B cell (primary cell): ENCODE results near the gene SELP. TPM values are rescaled to one million over a fixed set of nuclear protein-coding genes. Genes with fewer than 3 reads are reported as not detected.
A peak's percentile ranks its signal among the peaks of the same experiment; 100 is the strongest.
"Not testable (repeated sequence)": the region's sequence is repeated elsewhere in the genome, so short reads cannot be mapped to it uniquely, and the experiment has no call there.

Experiments
- ATAC-seq: fragments of 200-7000 bp; cut with Tn5 transposase; one replicate; pipeline ENCODE4 v1.10.0; 2021; ENCODE audit warnings: low read depth, mild to moderate bottlenecking, moderate number of reproducible peaks, moderate library complexity
- CTCF ChIA-PET: fragments of 350-600 bp; sonication (Branson Sonifier 250); formaldehyde crosslinking; loops from one replicate; lab custom pipeline; 2021; ENCODE audit warnings: antibody characterized with exemption, inconsistent platforms; lab: Charles Lee
- POLR2A ChIA-PET: fragments of 350-600 bp; sonication (Branson Sonifier 250); formaldehyde crosslinking; loops from one replicate; lab custom pipeline; 2021; ENCODE audit warnings: antibody characterized with exemption; lab: Charles Lee
- DNase-seq: peaks from one replicate; pipeline ENCODE4 v3.0.0; 2013
- H2AFZ ChIP-seq: 2 replicates; pipeline ENCODE4 v1.6.1; 2012; ENCODE audit warnings: mild to moderate bottlenecking, low read depth, low read length; ENCODE audit not compliant: insufficient read depth, poor library complexity, severe bottlenecking
- H3K27ac ChIP-seq, 2 donors: 1 replicate in 1 of 2; 2 replicates in 1 of 2; pipeline ENCODE4 v1.5.1; 2012 to 2013; ENCODE audit warnings: low read length in 2 of 2, mild to moderate bottlenecking in 2 of 2, moderate library complexity in 1 of 2
- H3K27me3 ChIP-seq, 4 experiments: fragments of 200-600 bp in 1 of 4; sonication (generic) in 1 of 4; replicated peaks in 1 of 4; 1 replicate in 2 of 4; 2 replicates in 2 of 4; pipeline versions ENCODE4 v1.6.1 to v1.7.0; 2013 to 2016; ENCODE audit warnings: low read length in 3 of 4, mild to moderate bottlenecking in 2 of 4, mixed read lengths in 1 of 4, moderate library complexity in 1 of 4; ENCODE audit not compliant: insufficient read depth in 4 of 4, control insufficient read depth in 3 of 4; ENCODE audit errors: control extremely low read depth in 1 of 4
- H3K36me3 ChIP-seq, 2 experiments: replicated peaks in 1 of 2; 1 replicate in 1 of 2; 2 replicates in 1 of 2; pipeline versions ENCODE4 v1.6.1 to v1.7.1; 2013; ENCODE audit warnings: low read length in 1 of 2; ENCODE audit not compliant: insufficient read depth in 2 of 2, control insufficient read depth in 1 of 2; ENCODE audit errors: control extremely low read depth in 1 of 2, extremely low read depth in 1 of 2
- H3K4me1 ChIP-seq, 2 donors: fragments of 200-600 bp in 1 of 2; sonication (generic) in 1 of 2; 1 replicate in 1 of 2; 2 replicates in 1 of 2; pipeline versions ENCODE4 v1.5.1 to v1.6.1; 2013 to 2017; ENCODE audit warnings: low read length in 2 of 2; ENCODE audit not compliant: control insufficient read depth in 2 of 2, insufficient read depth in 2 of 2
- H3K4me2 ChIP-seq: replicated peaks from 2 replicates; pipeline ENCODE3; 2012; ENCODE audit warnings: mild to moderate bottlenecking, low read depth, low read length; ENCODE audit not compliant: poor library complexity, severe bottlenecking
- H3K4me3 ChIP-seq, 5 experiments: fragments of 200-600 bp in 1 of 5; sonication (generic) in 1 of 5; 1 replicate in 3 of 5; 2 replicates in 2 of 5; pipeline versions ENCODE4 v1.5.1 to v1.7.0; 2011 to 2016; ENCODE audit warnings: low read length in 4 of 5, mild to moderate bottlenecking in 4 of 5, low read depth in 2 of 5, control low read depth in 1 of 5, moderate library complexity in 1 of 5; ENCODE audit not compliant: insufficient read depth in 1 of 5; ENCODE audit errors: control extremely low read depth in 1 of 5, extremely low read depth in 1 of 5
- H3K79me2 ChIP-seq: fragments of 200-600 bp; sonication (generic); one replicate; pipeline ENCODE4 v1.6.0; 2016; ENCODE audit warnings: low read length; ENCODE audit not compliant: control insufficient read depth, insufficient read depth
- H3K9ac ChIP-seq: fragments of 200-600 bp; sonication (generic); 2 replicates; pipeline ENCODE4 v1.6.1; 2017; ENCODE audit warnings: mild to moderate bottlenecking, low read length, moderate library complexity
- H3K9me3 ChIP-seq, 3 donors: one replicate each; pipeline versions ENCODE4 v1.6.1 to v1.7.1; 2013; ENCODE audit warnings: low read length in 2 of 3; ENCODE audit not compliant: control insufficient read depth in 2 of 3, insufficient read depth in 1 of 3; ENCODE audit errors: control extremely low read depth in 1 of 3
- H4K20me1 ChIP-seq: 2 replicates; pipeline ENCODE4 v1.6.0; 2012; ENCODE audit warnings: mild to moderate bottlenecking, low read length; ENCODE audit not compliant: insufficient read depth, control insufficient read depth, poor library complexity, severe bottlenecking
- H3K27ac Mint-ChIP-seq: one replicate; pipeline ENCODE4 v1.8.0; 2021; ENCODE audit warnings: mixed read lengths
- H3K27me3 Mint-ChIP-seq: one replicate; pipeline ENCODE4 v1.8.0; 2021; ENCODE audit warnings: mixed read lengths
- H3K4me1 Mint-ChIP-seq: one replicate; pipeline ENCODE4 v1.8.0; 2021; ENCODE audit warnings: mixed read lengths
- H3K4me3 Mint-ChIP-seq: one replicate; pipeline ENCODE4 v1.8.0; 2021; ENCODE audit warnings: mixed read lengths
- H3K9me3 Mint-ChIP-seq: one replicate; pipeline ENCODE4 v1.8.0; 2022; ENCODE audit warnings: mixed read lengths; ENCODE audit not compliant: insufficient read depth
- CTCF ChIP-seq: fragments of 200-600 bp; IDR thresholded peaks from one replicate; pipeline ENCODE4 v1.8.0; 2022; ENCODE audit warnings: antibody characterized with exemption, mild to moderate bottlenecking
- EZH2 ChIP-seq: IDR thresholded peaks from 2 replicates; pipeline ENCODE4 v1.6.1; 2012; ENCODE audit warnings: borderline replicate concordance, low read depth, mild to moderate bottlenecking, moderate library complexity, low read length; ENCODE audit not compliant: insufficient read depth, poor library complexity, severe bottlenecking
- WGBS: methylation state at CpG from one replicate; pipeline ENCODE4 v1.1.5; 2013; ENCODE audit warnings: missing lambda C conversion rate; ENCODE audit not compliant: insufficient coverage; 5-methylcytosine and 5-hydroxymethylcytosine counted together
- intact Hi-C: fragments of 100-400 bp; cut with micrococcal nuclease; formaldehyde crosslinking; loops from one replicate; pipeline ENCODE4 v1.10.0; 2022
- polyA plus RNA-seq: library from polyadenylated mRNA; depleted of rRNA; stranded (reverse); fragments of >200 nt; gene quantifications from 2 replicates; pipeline ENCODE4 v1.2.3, GENCODE V29; 2012
- total RNA-seq, 2 donors: library from RNA; stranded (reverse); fragments of 120-200 nt in 1 of 2; gene quantifications; 1 replicate in 1 of 2; 2 replicates in 1 of 2; pipeline versions ENCODE4 v1.2.3 to v1.2.4, GENCODE V29; 2013 to 2022

Gene SELP
- total and polyA plus RNA-seq, 2 donors (not counting 1 experiment from before 2014, with no cell fraction given) = 0.99 to 1.9 TPM

- no peaks in the 10 kb centered on the region for H4K20me1 ChIP-seq
- DNase-seq (no peak), ATAC-seq (no peak)
- no peaks in the 10 kb centered on the region for H3K36me3 ChIP-seq
- intact Hi-C loops = no loop called here
- WGBS = 100% methylated on average over 1 of the region's 2 CpGs
- Mint-ChIP-seq H3K9me3 (peaks cover 5% of the 10 kb centered on the region), H3K27ac (peak overlapping the region; percentile 89), H3K27me3 (no peaks in the 10 kb centered on the region), H3K4me3 (peak overlapping the region; percentile 33), H3K4me1 (peaks cover 62% of the 10 kb centered on the region)
- TF ChIP-seq EZH2 (no peak), CTCF (no peak)
- peak overlapping the region; percentile 42 for H3K4me2 ChIP-seq
- CTCF ChIA-PET = interaction anchor here (1.1 to 9.2 kb wide), 4 partner anchors 16 to 74 kb away, joined by 3 to 101 read pairs (median 16); no protein-coding TSS in a partner anchor
- peak overlapping the region; percentile 14 to 70 for H3K27ac ChIP-seq
- H2AFZ ChIP-seq = peak overlapping the region; percentile 26
- POLR2A ChIA-PET = no interaction called here
- no peak overlapping the region for H3K9ac ChIP-seq
- no peaks in the 10 kb centered on the region for H3K79me2 ChIP-seq
- H3K4me1 ChIP-seq = peaks cover 48 to 66% of the 10 kb centered on the region in 2 donors
- H3K27me3 ChIP-seq = no peaks in the 10 kb centered on the region
- H3K4me3 ChIP-seq = no peak overlapping the region
- peaks cover 0 to 3% (median 0%) of the 10 kb centered on the region in 3 donors for H3K9me3 ChIP-seq
Observed at GRCh38 chr1:169676001-169676400, 46.1 kb upstream of the SELP start.

GRCh38 chr1:169670836-169671235 lies 40.9 kb upstream of the SELP start:
- Mint-ChIP-seq H3K4me1 (peaks cover 63% of the 10 kb centered on the region), H3K27me3 (no peaks in the 10 kb centered on the region), H3K9me3 (peaks cover 5% of the 10 kb centered on the region), H3K4me3 (no peak overlapping the region), H3K27ac (peak overlapping the region; percentile 81)
- no peak for DNase-seq
- Histone ChIP-seq H3K36me3 (no peaks in the 10 kb centered on the region), H3K9me3 (peaks cover 0 to 3% (median 3%) of the 10 kb centered on the region in 3 donors), H3K4me3 (peak overlapping the region in 1 of 5 experiments; percentile 4), H3K27me3 (no peaks in the 10 kb centered on the region), H3K4me2 (peak overlapping the region; percentile 9), H3K79me2 (no peaks in the 10 kb centered on the region), H3K4me1 (peaks cover 48 to 49% of the 10 kb centered on the region in 2 donors), H2AFZ (peak overlapping the region; percentile 47), H4K20me1 (no peaks in the 10 kb centered on the region), H3K27ac (peak overlapping the region in 1 of 2 donors; percentile 80), H3K9ac (peak overlapping the region; percentile 6)
- ChIA-PET POLR2A (interaction anchor here (1.0 to 1.9 kb wide), 3 partner anchors 10 to 22 kb away, joined by 3 to 6 read pairs (median 4); no protein-coding TSS in a partner anchor), CTCF (interaction anchor here (1.0 to 2.7 kb wide), 6 partner anchors 9 to 85 kb away, joined by 3 to 7 read pairs (median 4); partner anchors contain the start of gene F5)
- intact Hi-C loops = no loop called here
- no peak for TF ChIP-seq CTCF
- no peak for TF ChIP-seq EZH2
- ATAC-seq = no peak
- WGBS = 0% methylated on average over 2 of the region's 3 CpGs

GRCh38 chr1:169670244-169670643 lies 40.3 kb upstream of the SELP start:
- peak overlapping the region; percentile 81 for H3K27ac Mint-ChIP-seq
- H3K4me2 ChIP-seq, H3K79me2 ChIP-seq, H3K27me3 Mint-ChIP-seq, intact Hi-C loops, ATAC-seq, H3K9ac ChIP-seq, H3K27me3 ChIP-seq, DNase-seq, H3K9me3 ChIP-seq, H3K36me3 ChIP-seq, H3K9me3 Mint-ChIP-seq, H4K20me1 ChIP-seq, H3K4me3 ChIP-seq, H2AFZ ChIP-seq: not testable (repeated sequence)
- no CpG with 5 or more reads among the region's 3 CpGs for WGBS
- peaks cover 59% of the 10 kb centered on the region for H3K4me1 Mint-ChIP-seq
- ChIA-PET POLR2A (interaction anchor here (0.6 to 1.4 kb wide), 3 partner anchors 20 to 27 kb away, joined by 3 to 4 read pairs (median 4); no protein-coding TSS in a partner anchor), CTCF (interaction anchor here (1.0 to 2.7 kb wide), 5 partner anchors 10 to 84 kb away, joined by 3 to 7 read pairs (median 5); partner anchors contain the start of gene F5)
- Histone ChIP-seq H3K4me1 (peaks cover 44 to 45% of the 10 kb centered on the region in 2 donors), H3K27ac (peak overlapping the region in 1 of 2 donors; percentile 80)
- H3K4me3 Mint-ChIP-seq = peak overlapping the region; percentile 13
